Hematopoietic multipotent progenitor cell treated with erythropoietin and hydrocortisone succinate and interleukin-3 and kit ligand, for 4 days (in vitro differentiated cells): ENCODE data around the gene GRIFIN.
"Not testable (repeated sequence)": the region's sequence is repeated elsewhere in the genome, so short reads cannot be mapped to it uniquely, and the experiment has no call there.

ENCODE experiments used
- DNase-seq: peaks from one replicate; pipeline ENCODE4 v3.0.0-alpha.2; 2015

GRIFIN gene

GRCh38 chr7:2477447-2478398 is 1.5 kb upstream of the GRIFIN start:
- DNase-seq, result peak; percentile 90

DNA sequence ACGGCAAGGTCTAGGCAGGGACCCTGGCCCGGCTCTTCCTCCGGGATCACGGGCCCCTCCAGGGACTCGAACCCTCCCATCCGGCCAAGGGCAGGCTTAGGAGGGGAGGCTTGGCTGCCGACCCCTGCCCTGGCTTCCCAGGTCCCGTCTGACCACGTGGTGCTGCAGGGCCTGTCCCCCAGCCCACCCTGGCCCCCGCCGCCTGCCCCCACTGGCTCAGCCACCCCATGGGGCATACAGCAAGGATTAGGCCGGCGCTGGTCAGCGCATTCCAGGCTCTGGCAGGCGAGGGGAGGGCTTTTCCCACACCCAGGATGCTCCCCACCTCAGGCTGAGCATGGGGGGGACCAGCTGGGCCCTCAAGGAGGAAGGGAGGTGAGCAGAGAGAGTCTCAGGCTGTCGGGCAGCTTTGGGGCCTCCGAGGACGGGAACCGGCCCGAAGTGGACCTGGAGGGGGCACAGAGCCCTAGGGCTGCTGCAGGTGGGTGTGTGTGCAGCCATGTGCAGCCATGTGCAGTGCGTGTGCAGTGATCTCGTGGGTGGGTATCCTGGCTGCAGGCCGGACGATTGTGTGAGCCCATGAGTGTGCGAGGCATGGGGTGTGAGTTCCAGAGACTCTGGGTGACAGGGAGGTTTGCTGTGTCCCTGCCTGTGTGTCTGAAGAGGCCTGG is 713 bp upstream of the GRIFIN start:
- DNase-seq, result no peak

DNA sequence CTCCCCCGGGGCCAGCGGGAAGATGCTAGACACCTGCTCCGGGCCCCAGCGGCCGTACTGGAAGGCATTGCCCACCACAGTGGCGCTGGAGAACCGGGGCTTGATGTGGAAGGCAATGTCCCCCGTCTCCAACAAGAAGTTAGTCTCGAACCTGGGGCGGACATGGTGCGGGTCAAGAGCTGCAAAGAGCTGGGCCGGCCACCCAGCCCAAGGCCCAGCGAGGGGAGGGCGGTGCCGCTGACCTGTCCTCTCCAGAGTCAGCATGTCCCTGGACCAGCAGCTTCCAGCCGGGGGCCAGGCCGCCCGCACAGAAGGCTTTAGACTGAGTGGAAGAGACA is 551 bp downstream of the GRIFIN start:
- DNase-seq, result no peak

DNA sequence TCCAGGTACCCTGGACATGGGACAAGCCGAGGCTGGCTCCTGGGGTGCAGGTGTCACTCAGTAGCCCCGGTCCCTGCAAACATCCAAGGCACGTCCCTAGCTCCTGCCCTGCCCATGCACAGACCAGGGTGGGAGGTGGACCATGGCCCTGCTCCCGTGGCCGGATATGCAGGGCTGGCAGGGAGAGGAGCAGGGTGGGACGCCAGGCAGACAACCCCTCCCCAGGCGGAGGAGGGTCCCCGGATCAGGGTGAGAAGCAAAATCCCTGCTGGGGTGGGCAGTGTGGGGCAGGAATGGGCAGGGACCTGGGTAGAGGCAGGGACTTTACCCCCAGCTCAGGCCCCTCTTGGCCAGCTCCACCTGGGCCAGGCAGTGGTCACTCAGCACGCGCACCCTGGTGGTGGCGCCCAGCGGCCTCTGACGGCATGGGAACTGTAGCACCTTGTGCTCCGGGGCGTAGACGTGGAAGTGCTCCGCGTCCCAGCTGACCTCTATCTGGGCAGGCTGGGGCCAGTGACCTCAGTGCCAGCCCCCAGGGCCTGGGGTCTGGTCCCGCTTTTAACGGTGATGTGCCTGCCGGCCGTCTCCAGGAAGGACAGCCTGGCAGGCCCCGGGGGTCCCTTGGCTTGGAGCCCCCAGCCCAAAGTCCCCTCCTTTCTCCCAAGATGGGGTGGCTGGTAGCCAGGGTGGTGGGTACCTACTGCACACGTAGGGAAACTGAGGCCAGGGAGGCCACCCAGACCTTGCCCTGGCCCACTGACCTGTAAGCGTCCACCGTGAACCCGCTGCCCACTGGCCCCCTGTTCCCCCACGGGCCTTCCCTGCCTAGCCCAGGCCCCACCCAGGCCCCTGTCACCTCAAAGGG is 1.2 kb downstream of the GRIFIN start:
- no peak for DNase-seq

GRCh38 chr7:2474224-2474623 is 2.0 kb downstream of the GRIFIN start:
- no peak for DNase-seq

- DNase-seq, result no peak
Measured at GRCh38 chr7:2473496-2474180, 2.6 kb downstream of the GRIFIN start.

DNA sequence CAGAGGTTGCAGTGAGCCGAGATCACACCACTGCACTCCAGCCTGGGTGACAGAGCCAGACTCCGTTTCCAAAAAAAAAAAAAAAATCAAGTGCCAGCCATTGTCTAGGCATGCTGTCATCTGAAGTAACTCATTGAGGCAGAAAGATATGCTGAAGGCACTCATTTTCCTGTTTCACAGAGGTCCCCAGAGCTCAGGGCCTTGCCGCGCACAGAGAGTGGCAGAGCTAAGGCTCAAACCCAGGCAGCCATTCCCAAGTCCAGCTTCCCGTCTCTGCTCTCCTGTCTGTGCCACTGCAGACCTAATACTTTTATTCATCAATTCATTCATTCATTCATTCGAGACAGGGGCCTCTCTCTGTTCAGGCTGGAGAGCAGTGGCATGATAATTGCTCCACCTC is 3.5 kb downstream of the GRIFIN start:
- no peak for DNase-seq

GRCh38 chr7:2471396-2471795 is 4.8 kb downstream of the GRIFIN start:
- DNase-seq, result peak; percentile 42

- no peak for DNase-seq
Measured at GRCh38 chr7:2471022-2471329, 5.2 kb downstream of the GRIFIN start.

DNA sequence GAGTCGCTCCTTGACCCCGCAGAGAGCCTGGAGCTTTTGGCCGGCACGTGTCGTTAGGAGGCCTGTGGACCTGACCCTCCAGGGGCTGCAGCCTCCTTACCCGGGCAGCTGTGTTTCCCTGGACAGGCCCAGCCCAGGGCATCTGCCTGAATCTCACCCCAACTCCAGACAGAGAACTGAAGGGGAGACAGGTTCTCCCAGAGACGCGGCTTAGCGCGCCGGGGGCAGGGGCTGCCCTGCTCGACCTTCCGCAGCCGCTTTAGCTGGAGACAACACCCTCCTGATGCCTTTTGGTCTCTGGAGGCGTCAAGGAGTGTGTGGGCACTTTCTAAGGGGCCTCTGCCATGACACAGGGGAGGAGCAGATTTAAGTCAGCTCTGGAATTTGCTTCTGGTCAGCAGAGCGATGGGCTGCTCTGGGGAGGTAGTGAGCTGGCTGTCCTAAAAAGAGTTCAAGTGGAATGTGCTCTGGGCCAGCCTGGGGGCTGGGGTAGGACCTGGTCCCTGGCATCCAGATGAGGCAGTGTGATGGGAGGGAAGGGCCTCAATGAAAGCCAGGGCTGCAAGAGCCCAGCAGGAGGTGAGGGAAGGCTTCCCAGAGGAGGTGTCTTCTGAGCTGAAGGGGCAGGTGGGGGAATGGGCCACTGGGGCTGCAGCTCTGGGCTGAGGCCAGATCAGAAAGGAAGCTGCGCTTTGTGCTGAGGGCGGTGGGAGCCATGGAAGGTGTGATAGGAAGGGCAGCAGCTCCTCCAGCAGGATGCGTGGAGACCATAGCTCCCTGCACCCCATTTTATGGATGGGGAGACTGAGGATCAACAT is 5.8 kb downstream of the GRIFIN start:
- DNase-seq, result no peak

DNA sequence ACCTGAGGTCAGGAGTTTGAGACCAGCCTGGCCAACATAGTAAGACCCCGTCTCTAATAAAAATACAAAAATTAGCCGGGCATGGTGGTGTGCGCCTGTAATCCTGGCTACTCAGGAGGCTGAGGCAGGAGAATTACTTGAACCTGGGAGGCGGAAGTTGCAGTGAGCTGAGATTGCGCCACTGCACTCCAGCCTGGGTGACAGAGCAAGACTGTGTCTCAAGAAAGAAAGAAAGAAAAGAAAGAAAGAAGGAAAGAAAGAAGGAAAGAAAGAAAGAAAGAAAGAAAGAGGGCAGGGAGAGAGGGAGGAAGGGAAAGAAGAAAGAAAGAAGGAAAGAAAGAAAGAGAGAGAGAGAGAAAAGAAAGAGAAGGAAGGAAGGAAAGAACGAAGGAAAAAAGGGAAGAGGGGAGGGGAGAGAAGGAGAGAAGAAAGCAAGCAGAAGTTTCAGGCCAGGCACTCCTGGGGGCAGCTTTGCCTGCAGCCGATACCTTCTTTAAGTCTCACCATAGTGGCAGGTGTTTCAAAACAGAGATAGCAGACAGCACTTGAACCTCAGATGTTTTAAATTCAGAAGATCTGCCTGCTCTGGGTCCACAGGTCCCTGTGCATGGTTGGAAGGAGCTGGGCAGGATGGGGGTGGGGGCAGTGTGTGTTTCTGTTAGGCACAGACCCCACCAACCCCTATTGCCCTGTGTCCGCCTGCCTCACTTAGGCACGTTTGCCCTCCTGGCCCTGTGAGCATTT is 6.6 kb downstream of the GRIFIN start:
- DNase-seq, result not testable (repeated sequence)

GRCh38 chr7:2468227-2468626 is 8.0 kb downstream of the GRIFIN start:
- DNase-seq, result no peak

GRCh38 chr7:2466675-2467074 is 9.5 kb downstream of the GRIFIN start:
- no peak for DNase-seq

DNA sequence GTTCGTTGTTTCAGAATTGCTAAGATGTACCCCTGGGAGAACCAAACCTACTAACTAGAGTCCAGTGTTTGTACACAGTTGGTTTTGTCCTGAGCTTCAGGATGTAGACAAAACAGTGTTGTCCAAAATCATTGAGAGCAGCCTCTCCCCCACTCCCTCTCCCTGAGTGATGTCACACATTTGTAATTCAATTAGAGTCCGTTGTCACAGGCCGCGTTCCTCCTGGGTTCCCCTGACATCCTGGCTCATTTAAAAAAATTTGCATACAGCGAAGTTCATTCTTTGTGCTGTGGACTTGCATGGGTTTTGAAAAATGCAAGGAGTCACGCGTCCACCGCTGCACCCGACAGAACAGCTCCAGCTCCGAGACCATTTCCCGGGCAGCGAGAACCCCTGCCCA is 10.3 kb downstream of the GRIFIN start:
- no peak for DNase-seq

DNA sequence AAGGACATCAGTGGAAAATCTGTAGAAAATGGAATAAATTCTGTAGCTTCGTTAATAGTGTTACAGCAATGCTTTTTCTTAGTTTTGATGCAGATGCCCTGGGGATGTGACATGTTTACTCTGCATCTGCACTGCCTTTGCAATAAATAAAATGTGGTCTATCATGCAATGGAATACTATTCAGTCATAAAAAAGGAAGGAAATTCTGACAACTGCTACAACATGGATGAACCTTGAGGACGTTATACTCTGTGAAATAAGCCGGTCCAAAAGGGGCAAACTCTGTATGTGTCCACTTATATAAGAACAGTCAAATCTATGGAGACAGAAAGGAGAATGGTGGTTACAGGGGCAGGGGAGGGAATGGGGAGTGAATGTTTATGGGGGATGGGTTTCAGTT is 13.5 kb downstream of the GRIFIN start:
- no peak for DNase-seq

DNA sequence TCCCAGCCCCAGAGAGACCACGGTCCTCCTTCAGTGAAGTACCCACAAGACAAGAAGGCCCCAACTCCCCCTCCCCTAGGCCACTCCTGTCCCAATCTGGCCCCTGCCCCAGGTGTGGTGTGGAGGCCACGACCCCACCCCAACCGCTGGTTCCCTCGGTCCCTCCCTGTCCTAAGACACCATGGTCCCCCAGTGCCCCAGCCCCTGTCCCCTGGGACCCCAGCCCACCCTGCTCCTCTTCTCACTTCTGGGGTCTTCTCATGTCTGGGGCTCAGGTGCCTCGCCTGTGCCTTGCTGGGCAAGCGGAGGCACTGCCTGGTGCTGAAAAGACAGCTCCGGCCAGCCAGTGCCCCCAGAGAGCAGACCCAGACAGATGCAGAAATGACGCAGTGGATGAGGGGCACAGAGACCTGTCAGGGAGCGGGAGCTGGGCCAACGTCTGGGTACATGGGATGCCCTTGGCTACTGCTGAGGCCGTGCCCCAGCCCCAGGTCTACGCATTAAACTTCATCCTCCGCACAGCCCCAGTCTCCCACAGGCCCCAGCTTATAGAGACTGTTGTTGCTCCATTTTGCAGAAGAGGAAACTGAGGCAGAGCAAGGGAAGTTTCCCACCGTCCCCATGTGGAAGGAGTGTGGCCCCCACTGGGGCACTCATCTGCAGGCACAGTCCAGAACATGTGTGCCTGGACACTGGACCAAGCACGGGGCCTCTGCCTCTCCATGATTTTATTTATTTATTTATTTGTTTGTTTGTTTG is 14.8 kb downstream of the GRIFIN start:
- DNase-seq, result no peak

DNA sequence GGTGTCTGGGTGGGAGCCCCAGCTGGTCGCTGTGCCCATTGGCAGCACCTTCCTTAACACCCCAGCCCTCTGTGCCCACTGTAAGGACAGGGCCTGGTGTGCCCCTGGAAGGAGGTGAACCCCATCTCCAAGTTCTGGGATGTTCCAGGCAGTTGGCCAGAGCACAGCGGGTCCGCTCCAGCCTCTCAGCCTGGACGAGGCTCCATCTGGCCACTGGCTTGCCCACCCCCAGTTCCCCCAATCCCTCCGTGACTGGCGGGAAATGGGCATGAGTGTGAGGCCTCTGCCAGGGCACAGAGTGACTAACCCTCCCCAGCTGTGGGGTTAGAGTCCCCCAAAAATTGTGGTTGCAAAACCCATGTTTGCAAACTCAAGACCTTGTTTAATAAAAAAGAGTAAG is 15.6 kb downstream of the GRIFIN start:
- no peak for DNase-seq

DNA sequence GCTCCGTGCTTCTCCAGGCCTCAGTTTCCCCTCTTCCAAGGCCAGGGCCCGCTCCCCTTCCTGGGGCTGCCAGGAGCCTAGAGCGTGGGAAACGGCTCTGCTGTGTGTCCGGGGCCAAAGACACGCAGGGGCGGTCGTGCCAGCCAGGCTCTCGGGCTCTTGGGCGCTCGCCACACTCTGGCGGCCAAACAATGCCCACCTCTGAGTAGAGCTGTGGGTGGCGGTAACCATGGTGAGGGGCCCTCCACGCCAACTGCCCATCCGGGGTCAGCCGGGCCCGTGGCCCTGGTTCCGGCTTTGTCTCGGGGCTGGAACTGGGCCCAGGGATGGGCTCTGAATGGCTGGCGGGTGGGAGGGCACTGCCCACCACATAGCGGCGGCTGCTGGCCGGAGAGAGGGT is 16.0 kb downstream of the GRIFIN start:
- no peak for DNase-seq

DNA sequence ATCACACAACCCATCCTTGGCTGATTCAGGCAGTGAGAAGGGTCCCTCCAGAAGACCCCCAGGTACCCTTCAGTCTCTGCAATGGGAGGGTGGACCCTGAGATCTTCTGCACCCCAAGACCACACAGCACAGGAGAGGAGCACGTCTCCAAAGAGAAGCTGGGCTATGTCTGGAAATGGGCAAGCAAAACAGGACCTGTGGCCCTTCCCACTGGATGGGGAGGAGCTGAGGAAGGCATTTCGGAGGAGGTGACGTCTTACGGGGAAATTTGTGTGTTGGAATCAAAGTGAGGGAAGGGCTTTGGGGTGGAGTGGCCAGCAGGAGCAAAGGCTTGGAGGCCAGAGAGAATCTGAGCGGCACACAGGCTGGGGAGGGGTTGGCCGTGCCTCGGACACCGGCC is 16.5 kb downstream of the GRIFIN start:
- DNase-seq, result no peak

GRCh38 chr7:2453849-2454248 is 22.3 kb downstream of the GRIFIN start:
- DNase-seq, result not testable (repeated sequence)
